ENCODE data around the gene CCDC122. TPM values are rescaled to one million over a fixed set of nuclear protein-coding genes. Genes with fewer than 3 reads are reported as not detected.

The CCDC122 gene
- total and polyA plus RNA-seq, 2 donors from 2014 or later: 4.3 to 11.7 TPM

DNA sequence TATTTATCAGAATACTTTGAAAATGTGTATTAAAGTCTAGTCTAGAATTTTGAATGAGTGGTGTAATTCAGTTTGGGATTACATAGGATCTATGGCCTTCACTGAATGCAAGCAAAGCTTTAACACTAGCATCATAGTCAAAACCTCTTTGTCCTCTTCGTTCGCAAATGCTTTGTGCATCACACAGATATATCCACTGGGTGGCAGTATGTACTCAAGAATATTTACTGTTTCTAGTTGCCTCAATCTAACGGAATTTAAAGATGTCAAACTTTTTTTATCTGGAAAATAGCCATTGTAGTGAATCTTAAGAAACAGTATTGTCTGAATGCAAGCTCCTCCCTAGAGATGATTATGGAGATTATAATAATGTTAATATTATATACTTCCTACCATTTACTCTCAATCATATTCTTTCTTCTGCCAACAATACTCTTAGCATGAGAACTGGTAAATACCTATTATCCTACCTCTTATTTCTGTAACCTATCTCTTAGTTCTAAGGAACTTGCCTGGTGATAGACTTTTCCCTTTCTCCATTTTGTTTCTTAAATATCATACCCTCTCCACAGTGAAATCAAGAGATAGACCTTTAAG lies 26.0 kb upstream of the CCDC122 start:
- TF ChIP-seq, protein P1, sequence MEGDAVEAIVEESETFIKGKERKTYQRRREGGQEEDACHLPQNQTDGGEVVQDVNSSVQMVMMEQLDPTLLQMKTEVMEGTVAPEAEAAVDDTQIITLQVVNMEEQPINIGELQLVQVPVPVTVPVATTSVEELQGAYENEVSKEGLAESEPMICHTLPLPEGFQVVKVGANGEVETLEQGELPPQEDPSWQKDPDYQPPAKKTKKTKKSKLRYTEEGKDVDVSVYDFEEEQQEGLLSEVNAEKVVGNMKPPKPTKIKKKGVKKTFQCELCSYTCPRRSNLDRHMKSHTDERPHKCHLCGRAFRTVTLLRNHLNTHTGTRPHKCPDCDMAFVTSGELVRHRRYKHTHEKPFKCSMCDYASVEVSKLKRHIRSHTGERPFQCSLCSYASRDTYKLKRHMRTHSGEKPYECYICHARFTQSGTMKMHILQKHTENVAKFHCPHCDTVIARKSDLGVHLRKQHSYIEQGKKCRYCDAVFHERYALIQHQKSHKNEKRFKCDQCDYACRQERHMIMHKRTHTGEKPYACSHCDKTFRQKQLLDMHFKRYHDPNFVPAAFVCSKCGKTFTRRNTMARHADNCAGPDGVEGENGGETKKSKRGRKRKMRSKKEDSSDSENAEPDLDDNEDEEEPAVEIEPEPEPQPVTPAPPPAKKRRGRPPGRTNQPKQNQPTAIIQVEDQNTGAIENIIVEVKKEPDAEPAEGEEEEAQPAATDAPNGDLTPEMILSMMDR (IDR thresholded peaks at IDR 0.05; ENCODE audit: borderline replicate concordance, extremely low read depth, insufficient read depth): peak; percentile 93
- DNase-seq (peak in 4 of 5 donors; percentile 43 to 89 (median 66)), FAIRE-seq (peak; percentile 97)

DNA sequence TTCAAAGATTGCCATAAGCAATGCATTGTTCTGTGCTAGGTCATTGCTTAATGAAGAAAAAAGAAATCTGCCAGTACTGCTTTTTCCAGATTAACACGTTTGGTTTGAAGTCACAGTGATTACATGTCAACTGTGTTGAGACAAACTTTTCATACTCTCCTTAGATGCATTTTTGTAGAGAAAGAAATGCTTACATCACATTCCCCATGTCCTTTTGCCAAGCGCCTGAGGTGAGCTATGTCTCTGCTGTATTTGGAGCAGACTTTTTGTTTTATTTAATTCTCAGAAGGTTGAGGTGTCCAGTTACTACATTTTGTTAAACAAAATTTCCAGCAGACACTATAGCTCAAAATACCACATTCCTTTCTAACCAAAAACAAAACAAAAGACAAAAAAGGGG lies 16.4 kb upstream of the CCDC122 start:
- no peaks in the 10 kb centered on the region for H3K4me1 ChIP-seq (ENCODE audit: control insufficient read depth in 2 of 3, insufficient read depth in 2 of 3, low read depth in 1 of 3, low read length in 3 of 3)
- TF ChIP-seq, protein P1 (IDR thresholded peaks at IDR 0.05; ENCODE audit: borderline replicate concordance, extremely low read depth, insufficient read depth): no peak
- H3K27ac ChIP-seq (ENCODE audit: low read depth in 2 of 2, low read length in 2 of 2): no peak overlapping the region

More for the DNA sequence above, 26.0 kb upstream of the CCDC122 start:
- no peaks in the 10 kb centered on the region for H3K27me3 ChIP-seq (ENCODE audit: control insufficient read depth, insufficient read depth, low read length)
- no peaks in the 10 kb centered on the region for H3K9me3 ChIP-seq (ENCODE audit: control insufficient read depth in 2 of 3, insufficient read depth in 1 of 3, low read length in 3 of 3)
- no peak overlapping the region for H3K9ac ChIP-seq (ENCODE audit: low read length in 3 of 3)
- H3K4me3 ChIP-seq (ENCODE audit: low read length in 3 of 3): no peak overlapping the region
- no peak overlapping the region for H3K27ac ChIP-seq (ENCODE audit: low read depth in 2 of 2, low read length in 2 of 2)
- no peaks in the 10 kb centered on the region for H3K4me1 ChIP-seq (ENCODE audit: control insufficient read depth in 2 of 3, insufficient read depth in 2 of 3, low read depth in 1 of 3, low read length in 3 of 3)
- no peaks in the 10 kb centered on the region for H3K36me3 ChIP-seq (ENCODE audit: control insufficient read depth in 2 of 3, insufficient read depth in 3 of 3, low read length in 3 of 3)
- intact Hi-C loops (cut with DNase I): loop anchor here (10.0 kb wide), 1 partner anchor 559 kb away; no protein-coding TSS in a partner anchor

DNA sequence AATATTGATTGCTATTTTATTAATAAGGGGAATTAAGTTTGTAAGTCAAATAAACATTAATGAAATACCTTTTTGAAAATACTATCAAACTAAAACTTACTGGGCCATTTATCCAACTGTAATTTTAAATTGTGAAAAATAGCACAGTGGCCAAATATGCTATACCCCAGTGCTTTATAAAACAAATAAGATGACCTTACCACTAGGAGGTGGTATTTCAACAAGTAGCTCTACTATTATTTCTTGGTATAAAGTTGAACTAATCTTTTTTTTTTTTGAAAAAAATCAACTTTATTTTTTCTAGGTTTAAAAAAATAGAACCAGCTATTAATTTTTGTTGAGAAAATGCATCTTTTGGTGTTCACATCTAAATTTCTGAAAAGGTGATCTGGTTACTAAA lies 14.9 kb upstream of the CCDC122 start:
- no peak for DNase-seq
- Histone ChIP-seq H3K36me3 (ENCODE audit: control insufficient read depth in 2 of 3, insufficient read depth in 3 of 3, low read length in 3 of 3) (no peaks in the 10 kb centered on the region), H3K27me3 (ENCODE audit: control insufficient read depth, insufficient read depth, low read length) (no peaks in the 10 kb centered on the region), H3K9me3 (ENCODE audit: control insufficient read depth in 2 of 3, insufficient read depth in 1 of 3, low read length in 3 of 3) (no peaks in the 10 kb centered on the region), H3K27ac (ENCODE audit: low read depth in 2 of 2, low read length in 2 of 2) (no peak overlapping the region), H3K4me1 (ENCODE audit: control insufficient read depth in 2 of 3, insufficient read depth in 2 of 3, low read depth in 1 of 3, low read length in 3 of 3) (no peaks in the 10 kb centered on the region), H3K4me3 (ENCODE audit: low read length in 3 of 3) (no peak overlapping the region), H3K9ac (ENCODE audit: low read length in 3 of 3) (no peak overlapping the region)
- TF ChIP-seq, protein P1 (IDR thresholded peaks at IDR 0.05; ENCODE audit: borderline replicate concordance, extremely low read depth, insufficient read depth): no peak
- intact Hi-C loops (cut with DNase I): no loop called here
- peak; percentile 57 for FAIRE-seq

More for the DNA sequence above, 16.4 kb upstream of the CCDC122 start:
- H3K9ac ChIP-seq (ENCODE audit: low read length in 3 of 3): no peak overlapping the region
- DNase-seq (no peak), FAIRE-seq (no peak)
- no peak overlapping the region for H3K4me3 ChIP-seq (ENCODE audit: low read length in 3 of 3)
- H3K9me3 ChIP-seq (ENCODE audit: control insufficient read depth in 2 of 3, insufficient read depth in 1 of 3, low read length in 3 of 3): no peaks in the 10 kb centered on the region
- no peaks in the 10 kb centered on the region for H3K27me3 ChIP-seq (ENCODE audit: control insufficient read depth, insufficient read depth, low read length)
- intact Hi-C loops (cut with DNase I): no loop called here
- no peaks in the 10 kb centered on the region for H3K36me3 ChIP-seq (ENCODE audit: control insufficient read depth in 2 of 3, insufficient read depth in 3 of 3, low read length in 3 of 3)

Measured in kidney (tissue), 14 donors.